ENCODE data around the gene CAMK2D.

Gene CAMK2D

GRCh38 chr4:113457886-113458285 lies 303.7 kb downstream of the CAMK2D start:
- DNase-seq, result no peak

- DNase-seq, result no peak
Measured at GRCh38 chr4:113457121-113457520, 304.4 kb downstream of the CAMK2D start.

- DNase-seq, result no peak
Measured at GRCh38 chr4:113455061-113455460, 306.5 kb downstream of the CAMK2D start.

- DNase-seq, result no peak
Measured at GRCh38 chr4:113452868-113453620, 308.5 kb downstream of the CAMK2D start.

GRCh38 chr4:113452152-113452551 lies 309.4 kb downstream of the CAMK2D start:
- no peak for DNase-seq

- no peak for DNase-seq
Measured at GRCh38 chr4:113450295-113451080, 311.1 kb downstream of the CAMK2D start.

- no peak for DNase-seq
Measured at GRCh38 chr4:113449410-113449974, 312.0 kb downstream of the CAMK2D start.

GRCh38 chr4:113447769-113448168 lies 313.8 kb downstream of the CAMK2D start:
- DNase-seq, result no peak

- DNase-seq, result no peak
Measured at GRCh38 chr4:113447061-113447460, 314.5 kb downstream of the CAMK2D start.

GRCh38 chr4:113446019-113446418 lies 315.5 kb downstream of the CAMK2D start:
- peak in 1 of 2 experiments; percentile 3 for DNase-seq

GRCh38 chr4:113445286-113445685 lies 316.3 kb downstream of the CAMK2D start:
- DNase-seq, result no peak

- no peak for DNase-seq
Measured at GRCh38 chr4:113444386-113444785, 317.2 kb downstream of the CAMK2D start.

- DNase-seq, result no peak
Measured at GRCh38 chr4:113442826-113443225, 318.7 kb downstream of the CAMK2D start.

GRCh38 chr4:113440371-113440770 lies 321.2 kb downstream of the CAMK2D start:
- DNase-seq, result no peak

- DNase-seq, result no peak
Measured at GRCh38 chr4:113438596-113438995, 322.9 kb downstream of the CAMK2D start.

- DNase-seq, result no peak
Measured at GRCh38 chr4:113437129-113437528, 324.4 kb downstream of the CAMK2D start.

GRCh38 chr4:113436360-113436759 lies 325.2 kb downstream of the CAMK2D start:
- no peak for DNase-seq

- DNase-seq, result peak in 1 of 2 experiments; percentile 2
Measured at GRCh38 chr4:113435893-113436292, 325.6 kb downstream of the CAMK2D start.

- DNase-seq, result no peak
Measured at GRCh38 chr4:113434247-113434587, 327.3 kb downstream of the CAMK2D start.

- DNase-seq, result no peak
Measured at GRCh38 chr4:113433536-113434246, 327.8 kb downstream of the CAMK2D start.

GRCh38 chr4:113433116-113433515 lies 328.4 kb downstream of the CAMK2D start:
- no peak for DNase-seq

- DNase-seq, result no peak
Measured at GRCh38 chr4:113423631-113424030, 337.9 kb downstream of the CAMK2D start.

- no peak for DNase-seq
Measured at GRCh38 chr4:113420938-113421337, 340.6 kb downstream of the CAMK2D start.

Data from NCI-H1930 (cell line).